GM06990 (cell line): ENCODE results near the gene LUC7L.

ENCODE experiments used
- DNase-seq: peaks from one replicate; pipeline ENCODE4 v3.0.0-alpha.2; 2011; ENCODE audit not compliant: insufficient read length; ENCODE audit errors: extremely low read depth
- H3K27me3 ChIP-seq: replicated peaks from 2 replicates; pipeline ENCODE4 v1.6.0; 2011; ENCODE audit warnings: low read length; ENCODE audit not compliant: control insufficient read depth, insufficient read depth
- H3K36me3 ChIP-seq: 2 replicates; pipeline ENCODE4 v1.5.1; 2011; ENCODE audit warnings: low read length; ENCODE audit not compliant: control insufficient read depth, insufficient read depth
- H3K4me3 ChIP-seq: replicated peaks from 2 replicates; pipeline ENCODE4 v1.5.1; 2011; ENCODE audit warnings: low read depth, mild to moderate bottlenecking, control low read depth, low read length
- TF ChIP-seq, protein P1 (sequence below): IDR thresholded peaks from 2 replicates; pipeline ENCODE4 v1.5.1; 2011; ENCODE audit warnings: low read length, control low read depth, mild to moderate bottlenecking, inconsistent platforms; ENCODE audit not compliant: insufficient read depth, poor library complexity, severe bottlenecking

Gene LUC7L

DNA sequence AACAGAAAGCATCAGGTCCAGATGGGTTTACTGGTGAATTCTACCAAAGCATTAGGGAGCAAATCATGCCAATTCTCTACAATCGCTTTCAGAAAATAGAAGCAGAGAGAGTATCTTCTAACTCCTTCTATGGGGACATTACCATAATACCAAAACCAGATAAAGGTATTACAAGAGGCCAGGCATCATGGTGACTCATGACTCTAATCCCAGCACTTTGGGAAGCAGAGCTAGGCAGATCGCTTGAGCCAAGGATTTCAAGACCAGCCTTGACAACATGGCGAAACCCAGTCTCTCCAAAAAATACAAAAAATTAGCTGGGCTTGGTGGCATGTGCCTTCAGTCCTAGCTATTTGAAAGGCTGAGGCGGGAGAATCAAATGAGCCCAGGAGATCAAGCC, 26.0 kb downstream of the LUC7L start:
- DNase-seq: no peak
- TF ChIP-seq, protein P1, sequence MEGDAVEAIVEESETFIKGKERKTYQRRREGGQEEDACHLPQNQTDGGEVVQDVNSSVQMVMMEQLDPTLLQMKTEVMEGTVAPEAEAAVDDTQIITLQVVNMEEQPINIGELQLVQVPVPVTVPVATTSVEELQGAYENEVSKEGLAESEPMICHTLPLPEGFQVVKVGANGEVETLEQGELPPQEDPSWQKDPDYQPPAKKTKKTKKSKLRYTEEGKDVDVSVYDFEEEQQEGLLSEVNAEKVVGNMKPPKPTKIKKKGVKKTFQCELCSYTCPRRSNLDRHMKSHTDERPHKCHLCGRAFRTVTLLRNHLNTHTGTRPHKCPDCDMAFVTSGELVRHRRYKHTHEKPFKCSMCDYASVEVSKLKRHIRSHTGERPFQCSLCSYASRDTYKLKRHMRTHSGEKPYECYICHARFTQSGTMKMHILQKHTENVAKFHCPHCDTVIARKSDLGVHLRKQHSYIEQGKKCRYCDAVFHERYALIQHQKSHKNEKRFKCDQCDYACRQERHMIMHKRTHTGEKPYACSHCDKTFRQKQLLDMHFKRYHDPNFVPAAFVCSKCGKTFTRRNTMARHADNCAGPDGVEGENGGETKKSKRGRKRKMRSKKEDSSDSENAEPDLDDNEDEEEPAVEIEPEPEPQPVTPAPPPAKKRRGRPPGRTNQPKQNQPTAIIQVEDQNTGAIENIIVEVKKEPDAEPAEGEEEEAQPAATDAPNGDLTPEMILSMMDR: no peak
- Histone ChIP-seq H3K27me3 (no peaks in the 10 kb centered on the region), H3K4me3 (no peak overlapping the region), H3K36me3 (peaks cover 21% of the 10 kb centered on the region)

DNA sequence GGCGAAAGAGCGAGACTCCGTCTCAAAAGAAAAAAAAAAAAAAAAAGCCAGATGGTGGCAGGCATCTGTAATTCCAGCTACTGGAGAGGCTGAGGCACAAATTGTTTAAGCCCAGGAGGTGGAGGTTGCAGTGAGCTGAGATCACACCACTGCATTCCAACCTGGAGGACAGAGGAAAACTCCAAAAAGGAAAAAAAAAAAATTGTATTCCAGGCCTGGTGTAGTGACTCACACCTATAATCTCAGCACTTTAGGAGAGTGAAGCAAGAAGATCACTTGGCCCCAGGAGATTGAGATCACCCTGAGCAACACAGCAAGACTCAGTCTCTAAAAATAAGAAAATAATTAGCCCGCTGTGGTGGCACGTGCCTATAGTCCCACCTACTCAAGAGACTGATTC, 28.9 kb downstream of the LUC7L start:
- DNase-seq: no peak
- H3K36me3 ChIP-seq: peaks cover 22% of the 10 kb centered on the region
- H3K27me3 ChIP-seq: no peaks in the 10 kb centered on the region
- no peak overlapping the region for H3K4me3 ChIP-seq
- TF ChIP-seq, protein P1: no peak

DNA sequence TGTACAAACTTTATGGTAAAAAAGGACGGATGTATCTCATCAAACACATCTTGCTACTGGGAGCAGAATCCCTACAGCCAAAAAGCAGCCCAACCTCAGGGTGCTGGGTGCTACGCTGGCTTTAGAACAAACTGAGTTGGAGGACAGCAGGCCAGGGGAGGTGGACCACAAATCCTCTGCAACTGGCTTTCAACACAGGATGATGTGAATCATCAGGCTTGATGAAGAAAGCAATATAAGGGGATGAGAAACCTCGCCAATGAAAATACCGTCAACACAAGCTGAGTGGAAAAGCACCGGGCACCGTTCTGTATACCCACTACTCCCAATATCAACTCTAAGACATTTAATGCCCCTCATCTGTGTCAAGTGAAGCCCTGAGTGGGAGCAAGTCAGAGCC, 34.7 kb downstream of the LUC7L start:
- TF ChIP-seq, protein P1: no peak
- H3K36me3 ChIP-seq: peaks cover 32% of the 10 kb centered on the region
- H3K4me3 ChIP-seq: no peak overlapping the region
- no peak for DNase-seq
- no peaks in the 10 kb centered on the region for H3K27me3 ChIP-seq

DNA sequence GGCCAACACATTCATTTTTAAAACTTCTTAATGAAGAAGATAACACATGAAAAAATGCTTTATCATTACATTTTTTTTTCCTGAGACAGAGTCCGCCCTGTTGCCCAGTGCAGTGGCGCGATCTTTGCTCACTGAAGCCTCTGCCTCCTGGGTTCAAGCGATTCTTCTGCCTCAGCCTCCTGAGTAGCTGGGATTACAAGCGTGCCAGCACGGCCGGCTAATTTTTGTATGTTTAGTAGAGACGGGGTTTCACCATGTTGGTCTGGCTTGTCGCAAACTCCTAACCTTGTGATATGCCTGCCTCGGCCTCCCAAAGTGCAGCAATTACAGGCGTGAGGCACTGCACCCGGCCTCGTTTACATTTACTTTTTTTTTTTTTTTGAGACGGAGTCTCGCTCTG, 35.8 kb downstream of the LUC7L start:
- no peak for DNase-seq
- TF ChIP-seq, protein P1: no peak
- Histone ChIP-seq H3K36me3 (peaks cover 39% of the 10 kb centered on the region), H3K4me3 (no peak overlapping the region), H3K27me3 (no peaks in the 10 kb centered on the region)

DNA sequence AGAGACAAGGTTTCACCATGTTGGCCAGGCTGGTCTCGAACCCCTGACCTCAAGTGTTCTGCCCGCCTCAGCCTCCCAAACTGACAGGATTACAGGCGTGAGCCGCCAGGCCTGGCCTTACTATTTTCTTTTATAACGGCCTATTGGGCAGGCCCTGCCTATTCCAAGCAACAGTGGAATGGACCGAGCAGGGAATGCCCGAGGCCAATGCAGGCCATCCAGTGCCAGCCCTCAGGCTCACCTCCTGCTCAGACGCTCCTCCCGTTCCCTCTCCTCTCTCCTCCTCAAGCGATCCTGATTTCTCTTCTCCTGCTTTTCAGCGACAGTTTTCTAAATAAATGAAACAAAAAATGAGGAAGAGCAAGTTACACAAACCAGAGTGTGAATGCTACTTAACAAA, 36.6 kb downstream of the LUC7L start:
- Histone ChIP-seq H3K4me3 (no peak overlapping the region), H3K27me3 (no peaks in the 10 kb centered on the region), H3K36me3 (peaks cover 39% of the 10 kb centered on the region)
- DNase-seq: no peak
- TF ChIP-seq, protein P1: no peak

DNA sequence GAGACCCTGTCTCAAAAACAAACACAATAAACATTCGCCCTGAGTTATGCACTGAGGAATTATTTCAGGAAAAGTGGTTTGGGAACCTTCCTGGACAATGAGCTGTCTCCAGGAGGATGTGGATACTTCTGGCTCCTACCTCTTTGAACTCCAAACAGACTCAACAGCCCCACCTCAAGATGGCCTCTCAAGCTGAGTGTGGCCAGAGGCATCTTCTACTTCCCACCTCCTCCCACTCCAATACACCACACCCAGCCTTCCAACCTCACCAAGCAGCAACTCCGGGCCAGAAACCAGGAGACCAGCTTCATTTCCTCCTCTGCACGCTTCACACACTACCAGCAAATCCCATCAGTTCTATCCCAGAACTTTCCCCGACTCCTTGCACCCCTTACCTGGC, 37.4 kb downstream of the LUC7L start:
- H3K36me3 ChIP-seq: peaks cover 42% of the 10 kb centered on the region
- no peak for DNase-seq
- no peaks in the 10 kb centered on the region for H3K27me3 ChIP-seq
- TF ChIP-seq, protein P1: no peak
- H3K4me3 ChIP-seq: no peak overlapping the region
